GM06990 (cell line): ENCODE data around the gene TNP2.

Experiments used
- DNase-seq: peaks from one replicate; pipeline ENCODE4 v3.0.0-alpha.2; 2011; ENCODE audit not compliant: insufficient read length; ENCODE audit errors: extremely low read depth
- H3K27me3 ChIP-seq: replicated peaks from 2 replicates; pipeline ENCODE4 v1.6.0; 2011; ENCODE audit warnings: low read length; ENCODE audit not compliant: control insufficient read depth, insufficient read depth
- H3K36me3 ChIP-seq: 2 replicates; pipeline ENCODE4 v1.5.1; 2011; ENCODE audit warnings: low read length; ENCODE audit not compliant: control insufficient read depth, insufficient read depth
- H3K4me3 ChIP-seq: replicated peaks from 2 replicates; pipeline ENCODE4 v1.5.1; 2011; ENCODE audit warnings: low read depth, mild to moderate bottlenecking, control low read depth, low read length
- CTCF ChIP-seq: IDR thresholded peaks from 2 replicates; pipeline ENCODE4 v1.5.1; 2011; ENCODE audit warnings: low read length, control low read depth, mild to moderate bottlenecking, inconsistent platforms; ENCODE audit not compliant: insufficient read depth, poor library complexity, severe bottlenecking

Gene TNP2

GRCh38 chr16:11283820-11284248 is 14.7 kb upstream of the TNP2 start:
- Histone ChIP-seq H3K4me3 (no peak overlapping the region), H3K27me3 (no peaks in the 10 kb centered on the region), H3K36me3 (no peaks in the 10 kb centered on the region)
- no peak for TF ChIP-seq CTCF
- no peak for DNase-seq

- Histone ChIP-seq H3K4me3 (no peak within 1 kb of the TSS), H3K27me3 (no peaks in the 10 kb centered on the region), H3K36me3 (no peaks in the 10 kb centered on the region)
- no peak for DNase-seq
- TF ChIP-seq CTCF = no peak
Observed at GRCh38 chr16:11280616-11281522, 11.7 kb upstream of the TNP2 start, which contains the start of gene PRM1. Gene PRM1, minus strand, starts transcription at chr16:11281330. Its CDS starts 92 bp downstream, at chr16:11281238.

GRCh38 chr16:11278681-11279628 is 9.8 kb upstream of the TNP2 start:
- H3K27me3 ChIP-seq = no peaks in the 10 kb centered on the region
- DNase-seq = no peak
- no peak for TF ChIP-seq CTCF
- no peak overlapping the region for H3K4me3 ChIP-seq
- no peaks in the 10 kb centered on the region for H3K36me3 ChIP-seq

GRCh38 chr16:11277607-11278337 is 8.6 kb upstream of the TNP2 start:
- TF ChIP-seq CTCF = no peak
- DNase-seq = no peak
- H3K36me3 ChIP-seq = no peaks in the 10 kb centered on the region
- H3K4me3 ChIP-seq = no peak overlapping the region
- H3K27me3 ChIP-seq = no peaks in the 10 kb centered on the region

GRCh38 chr16:11276896-11277593 is 7.9 kb upstream of the TNP2 start:
- Histone ChIP-seq H3K4me3 (no peak overlapping the region), H3K36me3 (no peaks in the 10 kb centered on the region), H3K27me3 (no peaks in the 10 kb centered on the region)
- DNase-seq = no peak
- TF ChIP-seq CTCF = no peak
